DND-41 (cell line): Measurements from ENCODE around the gene HOXD4.

Experiments
- ATAC-seq: fragments of 200-7000 bp; cut with Tn5 transposase; 3 replicates; pipeline ENCODE4 v1.9.1; 2021; ENCODE audit warnings: low read depth; ENCODE audit not compliant: insufficient read depth
- DNase-seq: peaks from one replicate; pipeline ENCODE4 v3.0.0-alpha.2; 2020
- H2AFZ ChIP-seq: 2 replicates; pipeline ENCODE4 v1.6.0; 2012; ENCODE audit warnings: low read depth, low read length
- H3K27ac ChIP-seq: 2 replicates; pipeline ENCODE4 v1.5.1; 2012; ENCODE audit warnings: low read length, inconsistent platforms
- H3K27me3 ChIP-seq: fragments of 200-600 bp; sonication (generic); 2 replicates; pipeline ENCODE4 v1.6.0; 2012; ENCODE audit warnings: low read length, mild to moderate bottlenecking, inconsistent platforms; ENCODE audit not compliant: insufficient read depth, poor library complexity
- H3K36me3 ChIP-seq: 2 replicates; pipeline ENCODE4 v1.5.1; 2012; ENCODE audit warnings: low read length, inconsistent platforms; ENCODE audit not compliant: insufficient read depth
- H3K4me1 ChIP-seq: 2 replicates; pipeline ENCODE4 v1.5.1; 2012; ENCODE audit warnings: mild to moderate bottlenecking, low read length; ENCODE audit not compliant: insufficient read depth
- H3K4me2 ChIP-seq: 2 replicates; pipeline ENCODE4 v1.6.0; 2012; ENCODE audit warnings: mild to moderate bottlenecking, moderate library complexity, low read length, inconsistent platforms; ENCODE audit not compliant: insufficient read depth
- H3K4me3 ChIP-seq, 2 experiments: fragments of 200-600 bp in 1 of 2; shearing (Covaris generic) in 1 of 2; 2 replicates each; pipeline ENCODE4 v1.5.1; 2012 to 2016; ENCODE audit warnings: inconsistent platforms in 2 of 2, low read length in 2 of 2, mild to moderate bottlenecking in 2 of 2, low read depth in 1 of 2, moderate library complexity in 1 of 2
- H3K79me2 ChIP-seq: 2 replicates; pipeline ENCODE4 v1.6.0; 2012; ENCODE audit warnings: low read length, inconsistent platforms; ENCODE audit not compliant: insufficient read depth
- H3K9ac ChIP-seq: 2 replicates; pipeline ENCODE4 v1.6.0; 2012; ENCODE audit warnings: low read depth, mild to moderate bottlenecking, inconsistent platforms, low read length, moderate library complexity
- H3K9me3 ChIP-seq: 2 replicates; pipeline ENCODE4 v1.5.1; 2012; ENCODE audit warnings: low read length, moderate library complexity, mild to moderate bottlenecking, inconsistent platforms; ENCODE audit not compliant: insufficient read depth, severe bottlenecking
- H4K20me1 ChIP-seq: 2 replicates; pipeline ENCODE4 v1.6.0; 2012; ENCODE audit warnings: low read length; ENCODE audit not compliant: insufficient read depth
- CTCF ChIP-seq: IDR thresholded peaks from 2 replicates; pipeline ENCODE4 v1.5.1; 2012; ENCODE audit warnings: borderline replicate concordance, low read length, moderate library complexity, mild to moderate bottlenecking; ENCODE audit not compliant: poor library complexity, severe bottlenecking; ENCODE audit errors: extremely low read depth
- EZH2 ChIP-seq: IDR thresholded peaks from 3 replicates; pipeline ENCODE4 v1.6.1; 2012; ENCODE audit warnings: borderline replicate concordance, low read depth, mild to moderate bottlenecking, moderate library complexity, low read length, inconsistent platforms; ENCODE audit not compliant: severe bottlenecking

The HOXD4 gene

GRCh38 chr2:176107731-176108181, 43.6 kb upstream of the HOXD4 start:
- Histone ChIP-seq H2AFZ (no peak overlapping the region), H3K4me3 (no peak overlapping the region), H3K79me2 (no peaks in the 10 kb centered on the region), H3K9ac (no peak overlapping the region), H3K27me3 (no peaks in the 10 kb centered on the region), H3K9me3 (no peaks in the 10 kb centered on the region), H3K4me2 (no peak overlapping the region), H3K27ac (no peak overlapping the region), H3K4me1 (no peaks in the 10 kb centered on the region), H3K36me3 (no peaks in the 10 kb centered on the region), H4K20me1 (no peaks in the 10 kb centered on the region)
- ATAC-seq = no peak
- no peak for DNase-seq
- no peak for TF ChIP-seq EZH2

- Histone ChIP-seq H3K9me3 (no peaks in the 10 kb centered on the region), H3K4me3 (no peak overlapping the region), H3K9ac (no peak overlapping the region), H3K79me2 (no peaks in the 10 kb centered on the region), H3K27ac (no peak overlapping the region), H3K27me3 (no peaks in the 10 kb centered on the region), H3K4me1 (no peaks in the 10 kb centered on the region), H4K20me1 (no peaks in the 10 kb centered on the region), H2AFZ (no peak overlapping the region), H3K4me2 (no peak overlapping the region), H3K36me3 (no peaks in the 10 kb centered on the region)
- DNase-seq (no peak), ATAC-seq (no peak)
- TF ChIP-seq EZH2 = no peak
- no peak for TF ChIP-seq CTCF
These were observed 42.0 kb upstream of the HOXD4 start for GRCh38 chr2:176109192-176109901.

GRCh38 chr2:176109946-176110345, 41.4 kb upstream of the HOXD4 start:
- no peaks in the 10 kb centered on the region for H3K27me3 ChIP-seq
- H3K4me1 ChIP-seq = no peaks in the 10 kb centered on the region
- H4K20me1 ChIP-seq = no peaks in the 10 kb centered on the region
- H3K9me3 ChIP-seq = no peaks in the 10 kb centered on the region
- ATAC-seq = no peak
- H2AFZ ChIP-seq = no peak overlapping the region
- H3K4me3 ChIP-seq = no peak overlapping the region
- no peak overlapping the region for H3K4me2 ChIP-seq
- no peaks in the 10 kb centered on the region for H3K36me3 ChIP-seq
- no peaks in the 10 kb centered on the region for H3K79me2 ChIP-seq
- no peak for DNase-seq
- no peak for TF ChIP-seq CTCF
- no peak for TF ChIP-seq EZH2
- H3K9ac ChIP-seq = no peak overlapping the region
- no peak overlapping the region for H3K27ac ChIP-seq

GRCh38 chr2:176110415-176111308, 40.7 kb upstream of the HOXD4 start:
- Histone ChIP-seq H2AFZ (no peak overlapping the region), H3K79me2 (no peaks in the 10 kb centered on the region), H3K9me3 (no peaks in the 10 kb centered on the region), H3K36me3 (no peaks in the 10 kb centered on the region), H3K27ac (no peak overlapping the region), H3K4me2 (no peak overlapping the region), H4K20me1 (no peaks in the 10 kb centered on the region), H3K27me3 (no peaks in the 10 kb centered on the region), H3K4me1 (no peaks in the 10 kb centered on the region), H3K4me3 (no peak overlapping the region), H3K9ac (no peak overlapping the region)
- ATAC-seq (no peak), DNase-seq (no peak)
- TF ChIP-seq EZH2 = no peak
- no peak for TF ChIP-seq CTCF
